Esophagus muscularis mucosa (tissue), 4 donors: ENCODE measurements around the gene TSEN2. TPM values are rescaled to one million over a fixed set of nuclear protein-coding genes. Genes with fewer than 3 reads are reported as not detected.

Experiments
- DNase-seq: peaks from one replicate; pipeline ENCODE4 v3.0.0-alpha.2; 2017; ENCODE audit errors: extremely low spot score
- H3K27ac ChIP-seq, 4 donors: fragments of 200-600 bp; sonication (generic); replicated peaks in 1 of 4; 1 replicate in 3 of 4; 2 replicates in 1 of 4; pipeline ENCODE4 v1.5.1; 2016 to 2019; ENCODE audit warnings: mild to moderate bottlenecking in 1 of 4
- H3K27me3 ChIP-seq, 4 donors: fragments of 200-600 bp; sonication (generic); one replicate each; pipeline versions ENCODE4 v1.5.1 to v1.6.0; 2016 to 2019
- H3K36me3 ChIP-seq, 4 donors: fragments of 200-600 bp; sonication (generic); one replicate each; pipeline ENCODE4 v1.5.1; 2016 to 2019
- H3K4me1 ChIP-seq, 4 donors: fragments of 200-600 bp; sonication (generic); one replicate each; pipeline ENCODE4 v1.5.1; 2016 to 2019
- H3K4me3 ChIP-seq, 4 donors: fragments of 200-600 bp; sonication (generic); 1 replicate in 2 of 4; 2 replicates in 2 of 4; pipeline ENCODE4 v1.5.1; 2016 to 2019; ENCODE audit warnings: mild to moderate bottlenecking in 4 of 4, moderate library complexity in 1 of 4
- H3K9me3 ChIP-seq, 4 donors: fragments of 200-600 bp; sonication (generic); 1 replicate in 3 of 4; 2 replicates in 1 of 4; pipeline ENCODE4 v1.5.1; 2016 to 2019
- EP300 ChIP-seq: sonication (generic); formaldehyde crosslinking; IDR thresholded peaks from one replicate; pipeline ENCODE4 v1.6.1; 2017; ENCODE audit warnings: antibody characterized with exemption
- POLR2A ChIP-seq: fragments of 450-650 bp; IDR thresholded peaks from one replicate; pipeline ENCODE4 v1.6.1; 2017; ENCODE audit warnings: antibody characterized with exemption, moderate library complexity, mild to moderate bottlenecking, low read depth
- POLR2AphosphoS5 ChIP-seq, 2 donors: sonication (generic); formaldehyde crosslinking; IDR thresholded peaks; one replicate each; pipeline ENCODE4 v1.6.1; 2017; ENCODE audit warnings: antibody characterized with exemption in 2 of 2
- WGBS: methylation state at CpG from one replicate; pipeline ENCODE4 v1.1.5; 2018; 5-methylcytosine and 5-hydroxymethylcytosine counted together
- intact Hi-C: fragments of 100-400 bp; cut with DNase I; formaldehyde crosslinking; loops from one replicate; pipeline ENCODE4 v1.15.1; 2023
- total RNA-seq, 4 donors: library from RNA; depleted of rRNA; stranded (reverse); fragments of >200 nt; gene quantifications; one replicate each; pipeline versions ENCODE4 v1.1.0 to v1.2.1, GENCODE V29; 2016
- TF ChIP-seq, protein P1 (sequence below), 3 experiments: fragments of 200-600 bp in 2 of 3; fragments of 450-650 bp in 1 of 3; sonication (generic) in 2 of 3; IDR thresholded peaks; one replicate each; pipeline ENCODE4 v1.5.1; 2017 to 2019; ENCODE audit warnings: antibody characterized with exemption in 3 of 3, mild to moderate bottlenecking in 2 of 3, moderate library complexity in 1 of 3

Gene TSEN2
- total RNA-seq, 4 donors from 2014 or later: 17.6 to 20.4 (median 19.4) TPM

DNA sequence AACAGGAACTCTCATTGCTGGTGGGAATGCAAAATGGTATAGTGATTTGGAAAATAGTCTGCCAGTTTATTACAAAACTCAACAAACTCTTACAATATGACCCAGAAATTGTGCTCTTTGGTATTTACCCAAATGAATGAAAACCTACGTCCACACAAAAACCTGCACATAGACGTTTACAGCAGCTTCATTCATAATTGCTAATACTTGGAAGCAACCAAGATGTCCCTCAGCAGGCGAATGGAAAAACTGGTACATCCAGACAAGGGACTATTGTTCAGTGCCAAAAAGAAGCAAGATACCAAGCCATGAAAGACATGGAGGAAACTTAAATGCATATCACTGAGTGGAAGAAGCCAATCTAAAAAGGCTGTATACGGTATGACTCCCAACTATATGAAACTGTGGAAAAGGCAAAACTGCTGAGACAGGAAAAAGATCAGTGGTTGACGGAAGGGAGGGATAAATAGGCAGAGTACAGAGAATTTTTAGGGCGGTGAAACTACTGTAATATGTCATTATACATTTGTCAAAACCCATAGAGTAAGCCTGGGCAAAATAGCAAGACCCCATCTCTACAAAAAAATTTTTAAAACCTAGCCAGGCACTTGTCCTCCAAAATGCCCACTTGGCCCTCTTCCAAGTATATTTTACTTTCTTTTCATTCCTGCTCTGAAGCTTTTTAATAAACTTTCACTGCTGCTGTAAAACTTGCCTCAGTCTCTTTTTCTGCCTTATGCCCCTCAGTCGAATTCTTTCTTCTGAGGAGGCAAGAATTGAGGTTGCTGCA, 65.9 kb downstream of the TSEN2 start:
- Histone ChIP-seq H3K4me3 (no peak overlapping the region), H3K4me1 (peaks cover 6 to 9% (median 8%) of the 10 kb centered on the region in 4 donors), H3K36me3 (no peaks in the 10 kb centered on the region), H3K27ac (no peak overlapping the region), H3K9me3 (no peaks in the 10 kb centered on the region), H3K27me3 (peaks cover 0 to 35% (median 8%) of the 10 kb centered on the region in 4 donors)
- 67% methylated on average over 7 of the region's 7 CpGs for WGBS
- intact Hi-C loops: loop anchor here (10.0 kb wide), 1 partner anchor 415 kb away; no protein-coding TSS in a partner anchor
- TF ChIP-seq POLR2AphosphoS5 (IDR thresholded peaks at IDR 0.05): no peak
- TF ChIP-seq EP300: no peak
- TF ChIP-seq, protein P1, sequence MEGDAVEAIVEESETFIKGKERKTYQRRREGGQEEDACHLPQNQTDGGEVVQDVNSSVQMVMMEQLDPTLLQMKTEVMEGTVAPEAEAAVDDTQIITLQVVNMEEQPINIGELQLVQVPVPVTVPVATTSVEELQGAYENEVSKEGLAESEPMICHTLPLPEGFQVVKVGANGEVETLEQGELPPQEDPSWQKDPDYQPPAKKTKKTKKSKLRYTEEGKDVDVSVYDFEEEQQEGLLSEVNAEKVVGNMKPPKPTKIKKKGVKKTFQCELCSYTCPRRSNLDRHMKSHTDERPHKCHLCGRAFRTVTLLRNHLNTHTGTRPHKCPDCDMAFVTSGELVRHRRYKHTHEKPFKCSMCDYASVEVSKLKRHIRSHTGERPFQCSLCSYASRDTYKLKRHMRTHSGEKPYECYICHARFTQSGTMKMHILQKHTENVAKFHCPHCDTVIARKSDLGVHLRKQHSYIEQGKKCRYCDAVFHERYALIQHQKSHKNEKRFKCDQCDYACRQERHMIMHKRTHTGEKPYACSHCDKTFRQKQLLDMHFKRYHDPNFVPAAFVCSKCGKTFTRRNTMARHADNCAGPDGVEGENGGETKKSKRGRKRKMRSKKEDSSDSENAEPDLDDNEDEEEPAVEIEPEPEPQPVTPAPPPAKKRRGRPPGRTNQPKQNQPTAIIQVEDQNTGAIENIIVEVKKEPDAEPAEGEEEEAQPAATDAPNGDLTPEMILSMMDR (IDR thresholded peaks at IDR 0.05): no peak
- TF ChIP-seq POLR2A: no peak
- no peak for DNase-seq

DNA sequence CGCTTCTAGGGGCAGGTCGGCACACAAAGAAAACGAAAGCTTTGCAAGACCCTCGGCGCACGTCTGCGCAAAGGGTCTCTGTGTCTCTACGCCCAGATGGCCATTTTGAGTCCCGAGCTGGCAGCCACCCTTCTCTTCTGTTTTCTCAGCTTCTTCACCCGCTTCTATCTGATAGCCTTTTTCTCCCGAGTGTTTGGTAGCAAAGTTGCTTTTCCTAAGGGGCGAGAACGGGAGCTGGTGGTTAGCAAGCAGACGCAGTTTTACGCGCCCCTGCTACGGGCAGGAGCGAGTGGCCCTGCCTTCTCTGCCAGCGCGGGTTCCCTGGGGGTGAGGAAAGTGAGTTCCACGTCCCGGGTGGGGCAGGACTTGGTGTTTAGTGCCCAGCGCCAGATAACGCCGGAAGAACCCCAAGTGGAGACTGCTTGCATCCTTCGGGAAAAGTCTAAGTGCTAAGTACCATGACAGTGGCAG, 69.7 kb downstream of the TSEN2 start:
- Histone ChIP-seq H3K27ac (no peak overlapping the region), H3K9me3 (no peaks in the 10 kb centered on the region), H3K36me3 (no peaks in the 10 kb centered on the region), H3K4me1 (peaks cover 23 to 32% (median 30%) of the 10 kb centered on the region in 4 donors), H3K27me3 (peaks cover 0 to 35% (median 8%) of the 10 kb centered on the region in 4 donors), H3K4me3 (peak overlapping the region; percentile 39 to 57 (median 42))
- TF ChIP-seq POLR2AphosphoS5 (IDR thresholded peaks at IDR 0.05) (no peak), EP300 (no peak), POLR2A (no peak)
- TF ChIP-seq, protein P1 (IDR thresholded peaks at IDR 0.05): no peak
- intact Hi-C loops: loop anchor here (10.0 kb wide), 1 partner anchor 419 kb away; no protein-coding TSS in a partner anchor
- no peak for DNase-seq
- WGBS: 14% methylated on average over 26 of the region's 26 CpGs

DNA sequence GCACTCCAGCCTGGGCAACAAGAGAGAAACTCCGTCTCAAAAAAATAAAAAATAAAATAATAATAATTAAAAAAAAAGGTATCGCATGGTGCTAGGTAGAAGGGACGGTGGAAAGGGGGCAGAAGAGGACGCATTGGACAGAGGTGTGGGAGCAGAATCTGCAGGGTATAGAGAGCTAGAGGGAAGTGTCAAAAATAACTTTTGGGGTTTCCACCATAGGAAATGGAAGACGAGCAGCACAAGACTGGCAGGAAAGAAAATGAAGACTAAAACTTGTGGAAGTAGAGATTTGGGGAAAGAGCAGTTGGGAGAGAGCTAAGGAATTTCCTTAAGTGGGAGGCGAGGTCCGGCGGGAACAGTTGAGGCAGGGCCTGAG, 72.0 kb downstream of the TSEN2 start:
- intact Hi-C loops: loop anchor here (2.0 to 10.0 kb wide), 3 partner anchors 72 to 422 kb away; partner anchors contain the start of gene TSEN2
- H3K36me3 ChIP-seq: no peaks in the 10 kb centered on the region
- DNase-seq: no peak
- peaks cover 0 to 35% (median 8%) of the 10 kb centered on the region in 4 donors for H3K27me3 ChIP-seq
- no peaks in the 10 kb centered on the region for H3K9me3 ChIP-seq
- H3K4me1 ChIP-seq: peaks cover 45 to 55% (median 53%) of the 10 kb centered on the region in 4 donors
- TF ChIP-seq EP300: no peak
- no peak for TF ChIP-seq POLR2A
- no peak for TF ChIP-seq POLR2AphosphoS5 (IDR thresholded peaks at IDR 0.05)
- TF ChIP-seq, protein P1 (IDR thresholded peaks at IDR 0.05): no peak
- WGBS: under 1% methylated on average over 8 of the region's 8 CpGs
- H3K27ac ChIP-seq: peak overlapping the region; percentile 93 to 98 (median 96)
- H3K4me3 ChIP-seq: peak overlapping the region; percentile 76 to 92 (median 89)

DNA sequence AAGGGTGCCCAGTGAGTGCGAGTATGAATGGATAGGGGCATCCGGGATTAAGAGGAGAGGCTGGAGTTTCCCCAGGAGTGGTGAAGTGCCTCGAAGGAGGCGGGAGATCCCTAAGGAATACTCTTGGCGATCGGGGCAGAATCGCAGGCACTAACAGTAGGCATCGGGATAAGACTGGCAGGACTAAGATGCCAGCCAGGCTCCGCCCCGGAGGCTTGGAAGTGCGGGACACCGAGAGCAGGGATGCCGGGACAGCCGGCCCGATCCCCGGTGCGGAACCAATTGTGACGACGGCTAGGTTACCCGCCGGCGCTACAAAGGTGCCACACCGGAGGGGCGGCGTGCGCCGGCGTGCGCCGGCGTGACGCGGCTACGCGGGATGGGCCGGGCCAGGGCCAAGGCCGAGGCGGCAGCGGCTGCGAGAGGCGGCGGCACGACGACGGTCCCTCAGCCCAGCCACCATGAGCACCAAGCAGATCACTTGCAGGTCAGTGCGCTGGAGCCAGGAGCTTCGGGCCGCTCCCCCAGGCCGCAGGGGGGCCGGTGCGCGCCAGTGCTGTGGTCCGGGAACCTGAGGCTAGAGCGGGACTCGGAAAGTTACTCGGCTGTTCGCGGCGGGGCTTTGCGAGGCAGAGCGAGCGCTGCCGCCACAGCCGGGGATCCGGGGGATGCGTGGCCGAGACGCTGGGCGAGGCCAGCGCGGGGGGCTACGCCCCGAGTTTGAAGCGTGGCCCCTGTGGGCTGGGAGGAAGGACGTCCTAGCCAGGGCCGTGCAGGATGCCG, 72.6 kb downstream of the TSEN2 start, which contains the start of gene MKRN2:
Gene MKRN2, plus strand, starts transcription at position 398 of the 783 bp plus-strand sequence. Its CDS starts 64 bp downstream, at position 462.
- H3K27me3 ChIP-seq: peaks cover 0 to 30% (median 8%) of the 10 kb centered on the region in 4 donors
- H3K9me3 ChIP-seq: no peaks in the 10 kb centered on the region
- WGBS: under 1% methylated on average over 61 of the region's 77 CpGs
- peak; percentile 95 for DNase-seq
- intact Hi-C loops: loop anchor here (1.0 to 10.0 kb wide), 4 partner anchors 72 to 422 kb away; partner anchors contain the start of gene TSEN2
- TF ChIP-seq, protein P1 (IDR thresholded peaks at IDR 0.05): peak in 1 of 3 experiments; percentile 23
- TF ChIP-seq POLR2A (peak; percentile 95), POLR2AphosphoS5 (IDR thresholded peaks at IDR 0.05) (peak; percentile 96 to 99), EP300 (no peak)
- no peaks in the 10 kb centered on the region for H3K36me3 ChIP-seq
- peaks cover 47 to 60% (median 57%) of the 10 kb centered on the region in 4 donors for H3K4me1 ChIP-seq
- peak within 1 kb of the TSS; percentile 76 to 92 (median 89) for H3K4me3 ChIP-seq
- peak within 1 kb of the TSS; percentile 93 to 98 (median 96) for H3K27ac ChIP-seq
